Esophagus muscularis mucosa (tissue), 4 donors: Measurements from ENCODE around the gene NDUFAF8.

Experiments used
- EP300 ChIP-seq: sonication (generic); formaldehyde crosslinking; IDR thresholded peaks from one replicate; pipeline ENCODE4 v1.6.1; 2017; ENCODE audit warnings: antibody characterized with exemption
- POLR2A ChIP-seq: fragments of 450-650 bp; IDR thresholded peaks from one replicate; pipeline ENCODE4 v1.6.1; 2017; ENCODE audit warnings: antibody characterized with exemption, moderate library complexity, mild to moderate bottlenecking, low read depth
- POLR2AphosphoS5 ChIP-seq, 2 donors: sonication (generic); formaldehyde crosslinking; IDR thresholded peaks; one replicate each; pipeline ENCODE4 v1.6.1; 2017; ENCODE audit warnings: antibody characterized with exemption in 2 of 2
- TF ChIP-seq, protein P1 (sequence below), 3 experiments: fragments of 200-600 bp in 2 of 3; fragments of 450-650 bp in 1 of 3; sonication (generic) in 2 of 3; IDR thresholded peaks; one replicate each; pipeline ENCODE4 v1.5.1; 2017 to 2019; ENCODE audit warnings: antibody characterized with exemption in 3 of 3, mild to moderate bottlenecking in 2 of 3, moderate library complexity in 1 of 3

DNA sequence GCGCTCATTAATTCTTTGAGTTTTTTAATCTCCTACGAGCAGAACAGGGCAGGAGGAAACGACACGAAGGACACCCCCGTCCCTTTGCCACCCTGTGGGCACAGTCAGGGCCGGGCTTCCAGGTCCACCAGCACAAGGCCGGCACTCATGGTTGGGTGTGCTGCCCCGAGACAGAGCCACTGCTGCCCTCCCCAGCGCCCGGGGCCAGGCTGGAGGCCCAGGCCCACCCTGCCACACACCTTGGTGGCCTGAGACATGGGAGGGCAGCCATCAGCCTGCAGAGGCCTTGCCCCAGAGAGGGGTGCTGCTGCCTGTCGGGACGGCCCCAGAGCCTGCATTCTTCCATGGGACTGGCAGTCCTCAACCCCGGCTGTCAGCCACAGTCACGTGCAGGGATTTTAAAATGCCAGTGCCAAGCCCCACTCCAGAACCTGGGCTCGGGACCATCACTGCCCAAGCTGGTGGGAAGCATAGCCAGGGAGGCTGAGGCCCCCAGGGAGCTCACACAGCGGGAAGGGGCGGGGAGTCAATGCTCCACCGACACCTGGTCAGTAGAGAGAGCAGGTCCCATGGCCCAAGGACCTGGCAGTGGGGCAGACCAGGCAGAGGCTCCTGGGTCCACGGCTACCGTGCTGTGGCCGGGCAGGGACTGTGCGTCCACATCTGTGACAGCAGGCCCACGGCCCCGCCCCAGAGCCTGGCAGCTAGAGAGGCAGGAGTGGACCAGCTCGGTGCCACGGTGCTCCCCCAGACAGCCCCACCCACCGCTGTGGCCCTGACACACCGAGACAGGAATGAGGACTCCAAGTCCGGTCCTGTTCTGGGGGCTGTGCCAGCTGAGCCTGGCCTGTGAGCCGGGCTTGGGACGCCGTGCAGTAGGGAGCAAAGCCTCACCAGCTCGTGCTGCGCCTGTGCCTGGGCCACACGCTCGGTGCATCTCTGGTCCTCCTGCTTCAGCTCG, 43.9 kb upstream of the NDUFAF8 start:
- no peak for TF ChIP-seq POLR2AphosphoS5 (IDR thresholded peaks at IDR 0.05)
- TF ChIP-seq, protein P1, sequence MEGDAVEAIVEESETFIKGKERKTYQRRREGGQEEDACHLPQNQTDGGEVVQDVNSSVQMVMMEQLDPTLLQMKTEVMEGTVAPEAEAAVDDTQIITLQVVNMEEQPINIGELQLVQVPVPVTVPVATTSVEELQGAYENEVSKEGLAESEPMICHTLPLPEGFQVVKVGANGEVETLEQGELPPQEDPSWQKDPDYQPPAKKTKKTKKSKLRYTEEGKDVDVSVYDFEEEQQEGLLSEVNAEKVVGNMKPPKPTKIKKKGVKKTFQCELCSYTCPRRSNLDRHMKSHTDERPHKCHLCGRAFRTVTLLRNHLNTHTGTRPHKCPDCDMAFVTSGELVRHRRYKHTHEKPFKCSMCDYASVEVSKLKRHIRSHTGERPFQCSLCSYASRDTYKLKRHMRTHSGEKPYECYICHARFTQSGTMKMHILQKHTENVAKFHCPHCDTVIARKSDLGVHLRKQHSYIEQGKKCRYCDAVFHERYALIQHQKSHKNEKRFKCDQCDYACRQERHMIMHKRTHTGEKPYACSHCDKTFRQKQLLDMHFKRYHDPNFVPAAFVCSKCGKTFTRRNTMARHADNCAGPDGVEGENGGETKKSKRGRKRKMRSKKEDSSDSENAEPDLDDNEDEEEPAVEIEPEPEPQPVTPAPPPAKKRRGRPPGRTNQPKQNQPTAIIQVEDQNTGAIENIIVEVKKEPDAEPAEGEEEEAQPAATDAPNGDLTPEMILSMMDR (IDR thresholded peaks at IDR 0.05): no peak
- TF ChIP-seq POLR2A: no peak
- TF ChIP-seq EP300: no peak
